ENCODE data around the gene C1orf53.

Gene C1orf53

DNA sequence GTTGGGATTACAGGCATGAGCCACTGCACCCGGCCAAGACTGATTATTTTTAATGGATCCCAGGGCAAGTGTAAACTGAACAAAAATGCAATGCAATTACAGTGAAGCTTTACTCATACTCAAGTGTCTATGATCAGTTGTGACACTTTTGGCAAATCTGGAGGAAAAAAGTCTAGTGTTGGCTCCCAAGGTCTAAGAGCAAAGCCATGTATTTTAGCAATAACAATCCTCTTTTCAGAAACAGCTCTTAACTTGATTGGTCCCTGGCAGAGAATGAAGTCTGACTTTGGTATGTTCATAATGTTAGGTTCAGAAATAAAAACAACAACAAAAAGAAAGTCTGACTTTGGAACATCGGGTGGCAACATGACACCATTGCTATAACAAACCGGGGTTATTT, 40.2 kb upstream of the C1orf53 start:
- no peaks in the 10 kb centered on the region for H3K27me3 ChIP-seq (ENCODE audit: low read depth, low read length)
- no peaks in the 10 kb centered on the region; the same call in 1 of the 2 replicates for H3K9me3 ChIP-seq (ENCODE audit: insufficient read depth, low read length)
- H3K9ac ChIP-seq (ENCODE audit: low read length), result no peak overlapping the region
- no peaks in the 10 kb centered on the region for H3K36me3 ChIP-seq (replicated peaks; ENCODE audit: low read depth, low read length)
- H2AFZ ChIP-seq (ENCODE audit: low read depth, low read length), result no peak overlapping the region
- no peaks in the 10 kb centered on the region for H4K20me1 ChIP-seq (ENCODE audit: insufficient read depth, low read length)
- H3K79me2 ChIP-seq (ENCODE audit: low read length), result no peaks in the 10 kb centered on the region
- peak overlapping the region; percentile 32 for H3K4me2 ChIP-seq (ENCODE audit: low read length)
- TF ChIP-seq CTCF (IDR thresholded peaks at IDR 0.05; ENCODE audit: low read depth, low read length) (no peak), EZH2phosphoT487 (IDR thresholded peaks at IDR 0.05; ENCODE audit: low read depth) (no peak)
- peaks cover 28% of the 10 kb centered on the region for H3K4me1 ChIP-seq (ENCODE audit: low read length)
- H3K27ac ChIP-seq (ENCODE audit: low read length), result no peak overlapping the region
- H3K4me3 ChIP-seq (ENCODE audit: low read length), result no peak overlapping the region; the same call in 1 of the 2 replicates

- H3K27me3 ChIP-seq (ENCODE audit: low read depth, low read length), result no peaks in the 10 kb centered on the region
- H3K4me2 ChIP-seq (ENCODE audit: low read length), result peak overlapping the region; percentile 32
- H4K20me1 ChIP-seq (ENCODE audit: insufficient read depth, low read length), result no peaks in the 10 kb centered on the region
- H3K4me3 ChIP-seq (ENCODE audit: low read length), result no peak overlapping the region; the same call in 1 of the 2 replicates
- TF ChIP-seq EZH2phosphoT487 (IDR thresholded peaks at IDR 0.05; ENCODE audit: low read depth) (no peak), CTCF (IDR thresholded peaks at IDR 0.05; ENCODE audit: low read depth, low read length) (no peak)
- no peak overlapping the region for H3K27ac ChIP-seq (ENCODE audit: low read length)
- H3K79me2 ChIP-seq (ENCODE audit: low read length), result no peaks in the 10 kb centered on the region
- no peak overlapping the region for H3K9ac ChIP-seq (ENCODE audit: low read length)
- peaks cover 23% of the 10 kb centered on the region for H3K4me1 ChIP-seq (ENCODE audit: low read length)
- H3K36me3 ChIP-seq (replicated peaks; ENCODE audit: low read depth, low read length), result no peaks in the 10 kb centered on the region
- no peaks in the 10 kb centered on the region; the same call in 1 of the 2 replicates for H3K9me3 ChIP-seq (ENCODE audit: insufficient read depth, low read length)
- no peak overlapping the region for H2AFZ ChIP-seq (ENCODE audit: low read depth, low read length)
These were observed 39.8 kb upstream of the C1orf53 start for GRCh38 chr1:197862671-197863070.

- no peak overlapping the region for H3K9ac ChIP-seq (ENCODE audit: low read length)
- no peak overlapping the region for H2AFZ ChIP-seq (ENCODE audit: low read depth, low read length)
- TF ChIP-seq CTCF (IDR thresholded peaks at IDR 0.05; ENCODE audit: low read depth, low read length), result no peak
- TF ChIP-seq EZH2phosphoT487 (IDR thresholded peaks at IDR 0.05; ENCODE audit: low read depth), result no peak
These were observed 36.6 kb upstream of the C1orf53 start for GRCh38 chr1:197865809-197866208.

GRCh38 chr1:197868751-197869489, 33.5 kb upstream of the C1orf53 start:
- H3K9me3 ChIP-seq (ENCODE audit: insufficient read depth, low read length), result no peaks in the 10 kb centered on the region
- H3K4me3 ChIP-seq (ENCODE audit: low read length), result 0 out of 2 replicates have a peak overlapping the region, but pooled peaks have one; percentile 4
- H3K79me2 ChIP-seq (ENCODE audit: low read length), result no peaks in the 10 kb centered on the region
- peak overlapping the region; percentile 47 for H3K4me2 ChIP-seq (ENCODE audit: low read length)
- TF ChIP-seq EZH2phosphoT487 (IDR thresholded peaks at IDR 0.05; ENCODE audit: low read depth) (no peak), CTCF (IDR thresholded peaks at IDR 0.05; ENCODE audit: low read depth, low read length) (peak; percentile 96)
- no peaks in the 10 kb centered on the region for H3K27me3 ChIP-seq (ENCODE audit: low read depth, low read length)
- no peak overlapping the region for H3K27ac ChIP-seq (ENCODE audit: low read length)
- H4K20me1 ChIP-seq (ENCODE audit: insufficient read depth, low read length), result no peaks in the 10 kb centered on the region
- H3K4me1 ChIP-seq (ENCODE audit: low read length), result peaks cover 6% of the 10 kb centered on the region
- H3K9ac ChIP-seq (ENCODE audit: low read length), result no peak overlapping the region
- H3K36me3 ChIP-seq (replicated peaks; ENCODE audit: low read depth, low read length), result no peaks in the 10 kb centered on the region
- 0 out of 2 replicates have a peak overlapping the region, but pooled peaks have one; percentile 24 for H2AFZ ChIP-seq (ENCODE audit: low read depth, low read length)

More at GRCh38 chr1:197865809-197866208, 36.6 kb upstream of the C1orf53 start:
- no peaks in the 10 kb centered on the region for H3K36me3 ChIP-seq (replicated peaks; ENCODE audit: low read depth, low read length)
- H3K4me1 ChIP-seq (ENCODE audit: low read length), result peaks cover 28% of the 10 kb centered on the region
- no peaks in the 10 kb centered on the region for H3K9me3 ChIP-seq (ENCODE audit: insufficient read depth, low read length)
- H4K20me1 ChIP-seq (ENCODE audit: insufficient read depth, low read length), result no peaks in the 10 kb centered on the region
- H3K4me3 ChIP-seq (ENCODE audit: low read length), result no peak overlapping the region
- H3K79me2 ChIP-seq (ENCODE audit: low read length), result no peaks in the 10 kb centered on the region
- no peak overlapping the region for H3K4me2 ChIP-seq (ENCODE audit: low read length)
- H3K27me3 ChIP-seq (ENCODE audit: low read depth, low read length), result no peaks in the 10 kb centered on the region
- H3K27ac ChIP-seq (ENCODE audit: low read length), result no peak overlapping the region
